Activated CD4-positive, alpha-beta T cell treated with anti-CD3 and anti-CD28 coated beads, Interleukin-2, Interleukin-4, amounts not matched to agents 100 ng/mL and 50 ng/mL, durations not matched to agents 16 hours and 8 hours (primary cell): ENCODE measurements around the gene GPRIN3.
"Not testable (repeated sequence)": the region's sequence is repeated elsewhere in the genome, so short reads cannot be mapped to it uniquely, and the experiment has no call there.

Experiments
- DNase-seq: peaks from one replicate; pipeline ENCODE4 v3.0.0-alpha.2; 2020; ENCODE audit warnings: low spot score

The GPRIN3 gene

DNA sequence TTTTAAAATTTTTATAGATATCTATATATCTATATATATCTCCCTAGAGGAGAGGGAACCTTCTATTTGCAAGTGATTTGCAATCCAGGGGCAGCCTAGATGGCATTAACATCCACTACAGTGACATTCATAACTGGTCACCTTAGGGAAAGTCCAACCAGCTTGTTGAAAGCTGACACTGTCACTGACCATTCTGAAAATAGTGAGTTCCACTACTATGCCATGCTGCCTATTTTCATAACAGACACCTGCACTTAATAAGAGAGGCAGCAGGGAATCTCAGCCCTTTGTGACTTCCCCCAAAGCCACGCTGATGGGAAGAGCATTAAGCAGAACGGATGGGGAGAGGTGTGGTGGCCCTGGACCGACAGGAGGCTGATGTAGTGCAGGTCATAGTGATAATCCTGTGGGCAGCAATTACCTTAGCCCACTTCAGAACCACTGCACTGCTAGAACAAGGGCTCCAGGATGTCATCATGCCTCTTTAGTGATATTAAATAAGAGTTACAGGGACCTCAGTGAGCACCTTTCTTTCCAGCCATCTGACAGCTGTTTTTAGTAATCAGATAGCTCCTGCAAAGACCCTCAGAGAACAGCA, 51.3 kb downstream of the GPRIN3 start:
- no peak for DNase-seq

DNA sequence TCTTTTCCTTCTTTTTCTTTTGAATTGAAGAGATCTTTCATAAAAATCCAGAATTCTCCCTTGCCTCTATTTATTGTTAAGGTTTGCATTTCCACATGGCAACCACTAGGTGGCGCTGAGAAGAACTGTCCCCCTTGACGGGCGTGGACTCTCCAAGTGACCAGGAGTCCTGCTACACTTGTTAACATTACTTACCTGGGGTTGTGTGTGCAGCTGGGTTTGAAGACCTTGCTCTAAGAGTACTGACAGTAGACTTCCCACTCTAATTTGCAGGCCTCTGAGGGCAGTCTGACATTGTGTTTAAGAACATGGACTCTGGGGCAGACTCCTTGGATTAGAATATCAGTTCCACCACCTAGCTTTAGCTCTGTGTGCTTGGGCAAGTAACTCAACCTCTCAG, 52.8 kb downstream of the GPRIN3 start:
- DNase-seq: peak; percentile 40

DNA sequence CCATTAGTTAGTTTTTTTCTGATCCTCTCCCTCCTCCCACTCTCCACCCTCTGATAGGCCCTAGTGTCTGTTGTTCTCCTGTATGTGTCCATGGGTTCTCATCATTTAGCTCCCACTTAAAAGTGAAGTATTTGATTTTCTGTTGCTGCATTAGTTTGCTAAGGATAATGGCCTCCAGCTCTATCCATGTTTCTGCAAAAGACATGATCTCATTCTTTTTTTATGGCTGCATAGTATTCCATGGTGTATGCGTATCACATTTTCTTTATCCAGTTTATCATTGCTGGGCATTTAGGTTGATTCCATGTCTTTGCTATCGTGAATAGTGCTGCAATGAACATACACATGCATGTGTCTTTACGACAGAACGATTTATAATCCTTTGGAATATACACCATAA, 53.3 kb downstream of the GPRIN3 start:
- not testable (repeated sequence) for DNase-seq

DNA sequence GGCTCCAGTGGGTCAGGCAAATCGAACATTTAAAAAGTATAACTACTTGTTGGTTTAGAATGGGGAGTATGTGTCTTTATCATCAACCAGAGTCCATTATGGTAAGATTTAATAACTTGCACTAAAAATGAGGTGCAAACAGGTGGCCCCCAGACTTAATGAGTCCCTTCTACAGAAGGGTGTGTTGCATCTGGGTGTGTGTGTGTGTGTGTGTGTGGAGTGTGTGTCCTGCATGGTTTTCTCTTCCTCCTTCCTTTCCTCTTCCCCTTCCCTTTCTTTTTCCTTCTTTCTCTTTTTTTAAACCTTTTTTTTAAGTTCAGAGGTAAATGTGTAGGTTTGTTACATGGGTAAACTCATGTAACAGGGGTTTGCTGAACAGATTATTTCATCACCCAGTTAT, 53.7 kb downstream of the GPRIN3 start:
- DNase-seq: no peak

DNA sequence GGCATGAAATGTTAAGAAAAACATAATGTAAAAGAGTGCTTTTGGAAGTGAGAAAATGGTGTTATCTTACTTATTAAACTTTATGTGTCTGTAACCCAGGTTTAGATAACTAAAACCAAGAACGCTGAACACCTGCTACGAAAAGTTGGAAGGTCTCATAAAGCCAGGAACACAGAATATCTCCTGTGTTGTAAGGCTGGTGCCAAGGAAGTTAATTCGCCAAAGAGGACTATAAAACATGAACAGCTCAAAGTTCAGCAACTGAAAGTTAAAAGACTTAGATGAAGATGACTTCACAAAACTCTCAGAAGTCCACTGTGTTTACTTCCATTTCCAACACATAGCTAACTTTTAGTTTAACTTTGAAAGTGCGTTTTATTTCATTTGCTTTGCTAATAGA, 54.3 kb downstream of the GPRIN3 start:
- DNase-seq: no peak

DNA sequence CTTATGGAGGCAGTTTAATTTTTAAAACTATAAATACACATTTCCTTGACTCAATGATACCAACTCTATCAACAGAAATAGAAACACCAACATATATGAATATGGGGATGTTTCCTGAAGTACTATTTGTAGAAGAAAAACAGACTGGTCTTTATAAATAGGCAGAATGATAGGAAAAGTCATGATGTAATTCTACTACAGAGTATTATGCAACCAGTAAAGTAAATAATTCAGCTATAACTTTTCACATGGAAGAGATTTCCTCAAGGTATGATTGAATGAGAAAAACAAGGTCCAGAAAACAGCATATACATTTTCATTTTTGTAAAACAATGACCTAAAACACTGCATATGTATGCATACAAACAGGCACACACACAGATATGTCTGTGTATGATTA, 56.2 kb downstream of the GPRIN3 start:
- no peak for DNase-seq

DNA sequence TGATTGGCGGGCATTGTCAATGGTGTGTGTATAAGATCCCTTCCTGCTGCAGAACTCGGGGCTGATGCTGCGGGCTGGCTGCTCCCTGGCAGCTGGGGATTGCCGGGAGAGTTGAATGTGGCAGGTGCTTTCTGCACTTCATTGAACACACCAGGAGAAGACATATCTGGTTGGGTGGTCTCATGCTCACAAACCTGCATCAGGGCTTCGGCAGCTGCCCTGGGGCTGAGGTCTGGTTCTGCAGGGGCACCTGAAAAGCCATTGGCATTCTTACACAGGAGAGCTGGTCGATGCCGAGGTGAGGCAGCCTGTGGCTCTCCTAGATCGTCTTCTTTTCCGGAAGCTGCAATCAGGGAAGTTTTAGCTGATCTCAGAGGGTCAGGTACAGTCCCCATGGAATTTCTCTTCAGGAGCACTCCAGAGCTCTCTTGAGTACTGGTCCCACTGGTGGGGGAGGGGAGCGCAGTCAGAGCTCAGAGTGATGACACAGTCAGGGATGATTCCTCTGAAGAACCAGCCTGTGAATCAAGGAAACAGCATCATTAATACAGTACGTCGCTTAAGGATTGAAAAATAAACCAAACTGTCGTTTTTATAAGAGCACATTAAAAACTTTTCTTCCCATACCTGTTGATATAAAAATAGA, 57.8 kb downstream of the GPRIN3 start:
- no peak for DNase-seq

DNA sequence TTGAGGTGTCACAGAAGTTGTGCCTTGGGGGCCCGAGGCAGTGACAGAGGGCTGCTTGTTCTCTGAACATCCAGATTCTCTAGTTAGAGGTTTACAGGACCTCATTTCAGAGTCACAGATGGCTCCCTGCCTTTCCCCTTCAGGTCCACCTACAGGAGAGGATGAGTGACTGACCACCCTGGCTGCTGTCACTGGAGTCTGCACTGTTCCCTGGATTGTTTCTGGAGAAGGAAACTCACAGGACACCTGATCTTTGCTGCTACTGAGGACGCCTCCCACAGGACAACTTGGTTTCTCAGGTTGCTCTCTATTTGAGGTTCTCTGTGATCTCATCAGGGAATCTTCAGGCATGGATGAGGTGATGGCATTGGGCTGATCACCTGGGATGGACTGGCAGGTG, 58.3 kb downstream of the GPRIN3 start:
- no peak for DNase-seq

DNA sequence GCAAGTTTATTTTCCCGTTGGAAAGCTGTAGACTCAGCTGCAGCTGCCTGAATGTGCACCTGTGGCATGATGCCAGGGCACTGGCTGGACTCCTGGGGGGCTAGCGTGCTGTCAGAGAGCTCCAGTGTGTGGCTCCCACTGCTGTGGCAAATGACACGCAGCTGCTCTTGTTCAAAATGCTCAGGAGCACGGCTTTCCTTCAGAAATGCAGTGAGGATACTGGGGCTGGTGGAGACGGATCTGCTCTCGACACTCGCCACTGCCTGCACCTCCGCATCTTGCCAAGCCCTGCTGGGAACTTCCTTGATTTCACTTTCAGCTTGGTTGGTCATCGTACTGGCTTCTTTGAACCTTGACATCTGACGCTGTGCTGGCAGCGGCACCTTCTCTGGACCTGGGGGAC, 58.7 kb downstream of the GPRIN3 start:
- DNase-seq: no peak

DNA sequence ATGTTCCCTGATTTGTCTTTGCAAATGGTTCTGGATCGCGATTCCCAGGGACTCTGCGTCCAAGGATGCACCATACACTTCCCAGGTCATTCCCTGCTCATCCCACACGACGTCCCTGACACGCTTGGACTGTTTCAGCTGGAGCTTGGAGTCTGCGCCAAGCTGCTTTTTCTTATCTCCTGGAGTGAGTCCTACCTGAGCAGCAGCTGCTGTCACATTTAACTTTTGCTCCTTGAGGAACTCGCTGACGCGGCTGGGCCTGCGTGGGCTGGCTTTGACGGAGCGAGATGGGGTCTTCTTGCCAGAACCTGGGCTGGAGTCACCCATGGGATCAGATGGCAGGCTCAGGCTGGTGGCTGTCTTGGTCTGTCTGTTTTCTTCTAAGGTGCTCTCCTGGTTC, 59.6 kb downstream of the GPRIN3 start:
- no peak for DNase-seq

DNA sequence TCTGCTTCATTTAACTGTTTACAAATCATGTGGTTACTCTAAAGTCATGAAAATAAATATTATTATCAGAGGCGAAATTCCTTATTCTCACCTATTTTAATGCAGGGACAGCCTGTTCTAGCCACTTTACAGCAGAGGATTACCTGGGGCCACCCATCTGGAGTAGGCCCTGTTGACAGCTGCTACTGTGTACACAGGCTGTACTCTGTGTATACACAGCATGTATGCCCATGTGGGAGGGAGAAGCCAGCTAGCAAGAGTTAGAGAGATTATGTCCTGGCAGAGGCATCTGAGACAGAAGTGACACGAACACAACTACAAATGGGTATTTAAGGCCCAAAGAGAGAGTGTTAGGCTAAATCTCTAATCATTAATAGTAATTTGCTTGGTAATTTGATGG, 62.1 kb downstream of the GPRIN3 start:
- DNase-seq: no peak

DNA sequence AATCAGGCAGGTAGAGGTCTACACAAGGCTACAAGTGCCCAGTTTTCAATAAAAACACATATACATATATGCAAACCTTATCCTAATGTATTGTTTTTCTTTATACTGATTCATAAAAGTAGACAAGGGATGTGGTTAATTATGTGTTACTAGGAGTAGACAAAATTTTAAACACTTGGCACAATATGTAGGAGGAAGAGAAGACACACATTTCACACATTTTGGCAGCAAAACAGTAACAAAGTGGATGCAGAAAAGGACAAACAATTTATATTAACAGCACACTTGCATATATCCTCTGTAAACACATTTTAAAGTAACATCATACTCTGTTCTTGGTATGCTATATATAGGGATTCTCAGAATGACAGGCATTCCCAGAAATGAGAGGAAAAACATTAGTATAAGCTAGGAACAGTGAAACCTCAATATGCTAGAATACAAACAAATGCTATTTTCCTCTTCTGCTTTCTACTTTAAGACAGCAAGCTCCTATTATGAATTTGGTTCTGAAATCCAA, 63.8 kb downstream of the GPRIN3 start:
- no peak for DNase-seq

DNA sequence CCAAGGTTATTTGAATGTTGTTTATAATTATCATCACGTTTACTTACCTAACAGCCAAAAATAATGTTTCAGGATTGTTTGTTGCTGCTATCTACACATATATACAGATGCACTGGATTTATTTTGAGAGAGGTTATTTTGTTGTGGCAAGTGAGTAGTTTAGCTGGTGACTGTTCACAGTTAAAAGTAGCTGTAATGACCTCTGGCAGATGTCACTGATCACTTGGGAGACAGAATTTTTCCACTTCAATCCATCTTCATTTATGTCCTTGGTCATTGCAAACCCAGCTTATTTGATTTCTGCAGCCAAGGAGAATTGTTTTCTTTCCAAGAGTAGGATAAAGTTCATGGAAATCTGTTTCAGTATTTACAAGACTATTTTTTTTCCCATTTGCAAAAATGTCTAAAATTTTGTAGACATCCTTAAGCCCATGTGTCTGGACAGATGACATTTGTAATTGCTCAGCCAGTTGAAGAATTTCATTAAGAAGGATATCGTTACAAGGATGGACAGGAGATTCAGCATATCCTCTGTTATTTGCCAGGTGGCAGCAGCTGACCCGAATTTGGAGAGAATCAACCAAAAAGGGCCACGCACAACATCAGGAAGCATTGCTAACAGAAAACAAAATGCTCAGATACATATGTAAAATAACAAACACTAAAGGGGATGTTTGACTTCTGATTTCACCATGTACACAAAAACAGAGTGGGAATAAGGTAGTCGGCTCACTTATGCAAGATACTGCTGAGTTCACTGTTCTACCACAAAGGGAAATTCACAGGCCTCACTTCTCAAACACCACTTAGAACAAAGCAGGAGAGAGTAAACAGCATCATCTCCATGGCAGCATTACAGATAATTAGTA, 64.5 kb downstream of the GPRIN3 start:
- DNase-seq: peak; percentile 25

DNA sequence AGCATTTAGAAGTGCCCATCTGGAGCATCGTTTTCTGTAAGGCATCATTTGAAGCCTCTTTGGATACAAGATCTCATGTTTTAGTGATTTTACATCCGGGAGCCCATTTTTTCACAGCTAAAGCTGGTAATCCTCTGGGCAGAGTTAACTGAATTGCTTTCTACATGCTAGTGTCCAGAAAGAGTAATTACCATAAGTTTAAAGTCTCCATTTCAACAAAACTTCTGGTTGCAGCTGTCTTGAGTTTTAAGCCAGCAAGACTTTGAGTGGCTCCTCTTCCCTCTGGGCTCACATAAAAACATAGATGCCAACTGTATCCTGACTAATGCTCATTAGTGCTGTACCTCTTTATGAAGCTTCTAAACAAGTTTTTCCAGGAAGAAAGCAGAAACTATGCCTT, 65.4 kb downstream of the GPRIN3 start:
- DNase-seq: no peak

DNA sequence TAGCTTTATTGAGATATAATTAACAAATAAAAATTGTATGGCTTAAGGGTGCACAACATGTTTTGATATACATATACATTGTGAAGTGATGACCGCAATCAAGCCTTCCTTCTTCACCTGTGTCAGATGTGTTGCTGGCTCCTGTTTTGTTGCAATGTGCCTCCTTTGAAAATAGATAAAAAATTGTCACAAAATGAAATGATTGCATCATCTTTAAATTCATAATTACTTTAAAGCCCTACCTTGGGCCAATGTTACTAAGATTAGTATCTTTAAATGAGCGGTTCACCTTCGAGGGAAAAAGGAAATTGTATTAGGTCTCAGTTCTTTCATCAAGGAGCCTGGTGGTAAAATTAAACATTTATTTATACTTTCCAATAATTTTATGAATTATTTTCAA, 77.3 kb downstream of the GPRIN3 start:
- no peak for DNase-seq

DNA sequence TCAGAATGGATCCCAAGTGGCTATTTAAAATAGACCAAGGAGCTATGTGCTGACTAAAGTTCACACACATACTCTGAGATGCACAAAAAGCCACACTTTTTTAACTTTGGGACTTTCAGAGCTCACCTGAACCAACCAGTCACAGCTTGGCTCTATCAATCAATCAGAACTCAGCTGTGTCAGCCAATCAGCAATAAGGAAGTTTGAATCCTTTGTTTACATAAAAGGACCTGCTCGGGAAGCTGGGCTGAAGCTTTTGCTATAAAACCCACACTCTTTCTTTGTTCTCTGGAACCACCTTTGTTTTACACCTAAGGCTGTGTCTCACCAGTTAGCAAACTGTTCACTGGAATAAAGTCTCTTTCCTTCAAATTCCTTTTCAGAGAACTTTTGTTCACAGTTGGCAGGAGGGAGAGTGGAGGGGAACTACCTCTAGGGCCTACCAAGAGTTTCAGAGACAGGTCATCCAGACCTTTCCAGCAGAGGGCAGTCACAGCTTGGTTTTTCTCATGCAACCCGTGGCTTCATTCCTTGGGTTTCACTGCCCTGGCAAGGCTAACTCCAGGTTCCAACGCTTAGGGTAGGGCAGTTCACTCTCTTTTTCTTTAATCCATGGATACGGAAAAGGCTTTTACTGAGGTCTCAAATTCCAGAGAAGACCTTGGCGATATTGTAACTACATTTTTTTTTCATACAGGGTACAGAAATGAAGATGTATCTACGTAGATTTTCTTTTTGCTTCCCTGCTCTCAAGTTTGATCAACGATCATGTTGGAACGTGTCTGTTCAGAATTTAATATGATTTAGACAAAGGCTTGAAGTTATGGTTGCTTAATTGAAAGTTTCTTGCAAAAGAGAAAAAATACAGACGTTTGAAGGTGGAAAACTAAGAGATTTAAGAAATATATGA, 80.7 kb downstream of the GPRIN3 start:
- peak; percentile 86 for DNase-seq

DNA sequence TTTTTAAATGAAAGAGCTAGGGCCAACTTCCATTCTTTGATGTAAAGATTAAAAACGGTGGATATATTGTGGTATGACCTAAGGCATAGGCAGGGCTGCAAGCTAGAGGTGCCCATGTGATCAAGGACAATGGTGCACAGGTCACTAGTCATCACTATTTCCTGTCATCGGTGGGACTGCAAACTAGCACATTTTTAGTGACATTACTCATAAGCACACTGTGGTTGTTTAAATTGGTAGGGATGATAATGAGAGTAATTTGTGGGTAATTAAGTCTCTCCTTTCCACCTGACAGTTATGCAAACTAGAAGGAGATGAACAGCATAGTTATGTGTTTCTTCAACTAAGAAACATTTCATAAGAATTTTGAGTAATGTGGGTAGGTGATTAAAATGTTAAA, 85.4 kb downstream of the GPRIN3 start:
- DNase-seq: peak; percentile 57

DNA sequence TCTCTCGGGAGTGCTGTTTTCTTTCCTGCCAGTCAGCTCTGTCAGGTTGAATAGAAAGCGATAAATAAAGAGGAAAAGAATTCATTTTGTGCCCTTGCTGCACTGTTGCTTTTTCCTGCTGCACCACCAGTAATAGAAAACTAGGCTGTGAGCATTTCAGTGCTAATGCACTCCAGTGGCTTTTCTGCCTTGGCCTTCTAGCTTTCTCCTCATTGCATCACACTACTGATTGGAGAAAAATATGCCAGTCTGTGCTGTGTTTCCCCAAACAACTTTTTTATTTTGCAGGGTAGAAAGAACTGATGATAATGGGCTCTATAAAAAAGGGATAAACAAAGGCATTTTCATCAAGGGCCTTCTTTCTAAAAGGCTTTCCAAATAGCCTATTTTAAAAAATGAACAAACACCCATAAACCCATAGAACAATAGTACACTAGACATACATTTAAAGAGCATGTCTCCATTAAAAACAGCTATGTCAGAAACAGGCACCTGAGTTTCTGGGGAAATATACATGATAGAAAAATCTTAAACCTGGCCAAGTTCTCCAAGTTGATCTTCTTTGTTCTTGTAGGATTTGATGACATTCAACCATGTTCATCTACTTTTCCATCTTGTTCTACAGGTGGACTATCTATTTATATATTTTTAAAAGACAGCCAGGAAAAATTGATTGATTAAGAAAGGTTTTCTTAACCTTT, 86.3 kb downstream of the GPRIN3 start:
- DNase-seq: no peak

DNA sequence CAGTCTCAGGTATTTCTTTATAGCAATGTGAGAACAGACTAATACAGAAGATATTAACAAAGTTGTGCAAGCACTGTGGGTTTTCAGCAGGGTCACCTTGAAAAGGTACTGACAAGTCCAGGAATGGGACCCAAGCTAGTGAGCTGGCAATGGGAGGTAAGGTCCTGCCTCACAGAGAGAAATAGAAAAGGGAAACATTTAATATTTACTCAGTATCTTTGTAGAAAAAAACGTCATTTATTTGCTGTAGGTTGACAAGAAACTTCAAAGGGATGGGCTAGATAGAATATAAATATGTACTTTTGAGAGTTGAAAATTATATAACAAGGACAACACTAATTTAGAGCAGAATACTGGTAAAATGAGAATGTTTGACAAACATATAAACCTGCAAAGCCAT, 89.0 kb downstream of the GPRIN3 start:
- no peak for DNase-seq

DNA sequence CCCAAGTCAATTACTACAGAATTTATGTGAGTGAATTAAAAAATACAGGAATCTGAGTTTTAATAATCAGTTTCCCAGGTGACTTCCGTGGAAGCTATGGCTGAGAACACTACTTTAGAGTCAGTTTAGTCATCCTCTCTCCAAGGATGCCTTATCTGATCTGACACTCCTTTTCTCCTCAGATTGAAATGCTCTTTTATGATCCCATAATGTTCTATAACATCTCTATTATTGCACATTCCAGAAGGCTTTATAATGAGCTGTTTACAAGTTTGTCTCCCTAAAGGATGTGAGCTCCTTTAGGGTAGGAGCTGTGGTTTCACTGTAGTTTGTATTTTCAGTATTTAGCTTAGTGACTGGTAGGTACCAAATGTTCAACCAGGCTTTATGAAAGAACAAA, 90.0 kb downstream of the GPRIN3 start:
- DNase-seq: no peak

DNA sequence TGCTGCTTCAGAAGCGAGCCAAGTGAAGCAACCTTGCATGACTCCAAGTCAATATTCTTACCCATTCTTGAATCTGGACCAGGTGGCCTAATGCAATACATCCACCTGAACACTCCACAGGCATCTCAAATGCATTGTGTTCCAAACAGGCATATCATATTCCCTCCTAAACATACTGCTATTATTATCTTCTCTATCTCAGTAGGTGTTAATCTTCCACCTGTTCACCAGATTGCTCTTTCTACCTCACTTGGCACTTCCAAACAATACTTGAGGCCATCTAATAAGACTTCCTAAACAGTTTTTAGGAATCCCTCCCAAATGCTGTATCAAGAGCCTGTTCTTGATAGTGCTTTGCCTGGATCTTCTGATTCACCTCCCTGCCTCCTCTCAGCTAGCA, 90.7 kb downstream of the GPRIN3 start:
- DNase-seq: no peak
